GM18502 (cell line): ENCODE data around the gene SCN4B.

ENCODE experiments used
- ATAC-seq: cut with Tn5 transposase; IDR thresholded peaks from one replicate; pipeline ENCODE4 v1.9.1; 2021; ENCODE audit warnings: mild to moderate bottlenecking; ENCODE audit not compliant: unreplicated experiment, poor library complexity

The SCN4B gene

GRCh38 chr11:118175031-118175992 lies 22.7 kb upstream of the SCN4B start:
- ATAC-seq = no peak

GRCh38 chr11:118174006-118174567 lies 21.5 kb upstream of the SCN4B start:
- ATAC-seq = no peak

GRCh38 chr11:118172356-118172755 lies 19.7 kb upstream of the SCN4B start:
- ATAC-seq = no peak

- no peak for ATAC-seq
Measured at GRCh38 chr11:118171269-118172062, 18.8 kb upstream of the SCN4B start.

- ATAC-seq = no peak
Measured at GRCh38 chr11:118170882-118171268, 18.3 kb upstream of the SCN4B start.

- ATAC-seq = no peak
Measured at GRCh38 chr11:118170231-118170630, 17.6 kb upstream of the SCN4B start.

GRCh38 chr11:118169300-118170140 lies 16.9 kb upstream of the SCN4B start:
- ATAC-seq = no peak

- ATAC-seq = no peak
Measured at GRCh38 chr11:118168751-118169150, 16.1 kb upstream of the SCN4B start.

GRCh38 chr11:118168316-118168715 lies 15.7 kb upstream of the SCN4B start:
- no peak for ATAC-seq

- no peak for ATAC-seq
Measured at GRCh38 chr11:118167906-118168305, 15.3 kb upstream of the SCN4B start.

- ATAC-seq = no peak
Measured at GRCh38 chr11:118167253-118167652, 14.6 kb upstream of the SCN4B start.

GRCh38 chr11:118166641-118167040 lies 14.0 kb upstream of the SCN4B start:
- ATAC-seq = no peak

- no peak for ATAC-seq
Measured at GRCh38 chr11:118164885-118165284, 12.3 kb upstream of the SCN4B start.

GRCh38 chr11:118163494-118163893 lies 10.9 kb upstream of the SCN4B start:
- ATAC-seq = no peak

- no peak for ATAC-seq
Measured at GRCh38 chr11:118162846-118163245, 10.2 kb upstream of the SCN4B start.

GRCh38 chr11:118161786-118162185 lies 9.2 kb upstream of the SCN4B start:
- ATAC-seq = no peak

GRCh38 chr11:118157186-118157895 lies 4.7 kb upstream of the SCN4B start:
- no peak for ATAC-seq

GRCh38 chr11:118156531-118157185 lies 4.0 kb upstream of the SCN4B start:
- ATAC-seq = no peak
